Type B pancreatic cell (in vitro differentiated cells): ENCODE measurements around the gene DNAJC13. TPM values are rescaled to one million over a fixed set of nuclear protein-coding genes. Genes with fewer than 3 reads are reported as not detected.
A peak's percentile ranks its signal among the peaks of the same experiment; 100 is the strongest.
"Not testable (repeated sequence)": the region's sequence is repeated elsewhere in the genome, so short reads cannot be mapped to it uniquely, and the experiment has no call there.

ENCODE experiments used
- DNase-seq: peaks from one replicate; pipeline ENCODE4 v3.0.0; 2021; ENCODE audit warnings: mixed read lengths; ENCODE audit not compliant: unreplicated experiment; ENCODE audit errors: extremely low spot score
- H3K27ac Mint-ChIP-seq: 2 replicates; pipeline ENCODE4 v1.8.0; 2021; ENCODE audit warnings: mild to moderate bottlenecking, mixed read lengths
- H3K27me3 Mint-ChIP-seq: 2 replicates; pipeline ENCODE4 v1.8.0; 2021; ENCODE audit warnings: mixed read lengths
- H3K36me3 Mint-ChIP-seq: 2 replicates; pipeline ENCODE4 v1.8.0; 2021; ENCODE audit warnings: mixed read lengths
- H3K4me1 Mint-ChIP-seq: one replicate; pipeline ENCODE4 v1.8.0; 2021; ENCODE audit warnings: mixed read lengths; ENCODE audit not compliant: unreplicated experiment
- H3K4me3 Mint-ChIP-seq: 2 replicates; pipeline ENCODE4 v1.8.0; 2021; ENCODE audit warnings: mild to moderate bottlenecking, mixed read lengths
- H3K9me3 Mint-ChIP-seq: 2 replicates; pipeline ENCODE4 v1.8.0; 2021; ENCODE audit warnings: mixed read lengths
- total RNA-seq: library from RNA; stranded (reverse); gene quantifications from 2 replicates; pipeline ENCODE4 v1.2.1, GENCODE V29; 2021; ENCODE audit warnings: low replicate concordance
- TF ChIP-seq, protein P1 (sequence below): fragments of 200-600 bp; sonication (generic); conservative IDR thresholded peaks from 2 replicates; pipeline ENCODE4 v1.5.0; 2021; ENCODE audit warnings: antibody characterized with exemption, mild to moderate bottlenecking

The DNAJC13 gene
- total RNA-seq, 1 donor from 2014 or later: 34.0 TPM

DNA sequence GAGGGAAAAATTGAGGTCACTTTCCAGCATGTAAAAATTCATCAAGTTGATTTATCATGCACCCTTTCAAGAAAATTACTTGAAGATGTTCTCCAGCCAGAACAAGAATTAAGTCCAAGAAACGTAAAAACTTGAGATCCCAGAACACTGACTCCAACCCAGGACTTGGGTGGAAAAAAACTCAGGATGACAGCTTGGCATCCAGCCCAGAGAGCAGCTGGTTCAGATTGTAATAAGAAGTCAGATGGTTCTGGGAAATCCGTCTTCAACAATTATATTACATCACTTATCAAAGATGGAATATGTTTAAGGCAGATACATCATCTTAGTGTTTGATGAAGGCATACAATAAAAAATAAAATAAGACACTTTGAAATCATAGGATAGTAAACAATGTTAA lies 23.0 kb upstream of the DNAJC13 start:
- no peak for DNase-seq
- TF ChIP-seq, protein P1, sequence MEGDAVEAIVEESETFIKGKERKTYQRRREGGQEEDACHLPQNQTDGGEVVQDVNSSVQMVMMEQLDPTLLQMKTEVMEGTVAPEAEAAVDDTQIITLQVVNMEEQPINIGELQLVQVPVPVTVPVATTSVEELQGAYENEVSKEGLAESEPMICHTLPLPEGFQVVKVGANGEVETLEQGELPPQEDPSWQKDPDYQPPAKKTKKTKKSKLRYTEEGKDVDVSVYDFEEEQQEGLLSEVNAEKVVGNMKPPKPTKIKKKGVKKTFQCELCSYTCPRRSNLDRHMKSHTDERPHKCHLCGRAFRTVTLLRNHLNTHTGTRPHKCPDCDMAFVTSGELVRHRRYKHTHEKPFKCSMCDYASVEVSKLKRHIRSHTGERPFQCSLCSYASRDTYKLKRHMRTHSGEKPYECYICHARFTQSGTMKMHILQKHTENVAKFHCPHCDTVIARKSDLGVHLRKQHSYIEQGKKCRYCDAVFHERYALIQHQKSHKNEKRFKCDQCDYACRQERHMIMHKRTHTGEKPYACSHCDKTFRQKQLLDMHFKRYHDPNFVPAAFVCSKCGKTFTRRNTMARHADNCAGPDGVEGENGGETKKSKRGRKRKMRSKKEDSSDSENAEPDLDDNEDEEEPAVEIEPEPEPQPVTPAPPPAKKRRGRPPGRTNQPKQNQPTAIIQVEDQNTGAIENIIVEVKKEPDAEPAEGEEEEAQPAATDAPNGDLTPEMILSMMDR: no peak
- Mint-ChIP-seq H3K9me3 (peaks cover 3% of the 10 kb centered on the region), H3K36me3 (no peaks in the 10 kb centered on the region), H3K27ac (no peak overlapping the region), H3K27me3 (no peaks in the 10 kb centered on the region), H3K4me3 (no peak overlapping the region), H3K4me1 (no peaks in the 10 kb centered on the region)

DNA sequence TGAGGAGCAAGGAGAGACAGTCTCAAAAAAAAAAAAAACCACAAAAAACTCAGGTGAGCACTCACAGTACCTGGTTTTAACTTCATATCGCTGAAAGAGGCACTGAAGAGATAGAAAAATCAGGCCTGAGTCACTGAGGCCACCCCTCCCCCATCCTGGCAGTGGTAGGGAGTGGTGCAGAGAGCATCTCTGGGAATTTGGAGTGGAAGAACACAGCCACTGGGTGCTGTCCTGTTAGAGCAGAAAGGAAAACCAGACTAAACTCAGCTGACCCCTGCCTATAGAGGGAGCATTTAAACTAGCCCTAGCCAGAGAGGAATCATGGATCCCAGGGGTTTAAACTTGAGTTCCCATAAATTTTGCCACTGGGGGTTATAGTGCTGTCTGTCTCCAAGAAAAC lies 22.2 kb upstream of the DNAJC13 start:
- Mint-ChIP-seq H3K4me3 (no peak overlapping the region), H3K27me3 (no peaks in the 10 kb centered on the region), H3K36me3 (no peaks in the 10 kb centered on the region), H3K9me3 (peaks cover 3% of the 10 kb centered on the region), H3K4me1 (no peaks in the 10 kb centered on the region), H3K27ac (no peak overlapping the region)
- TF ChIP-seq, protein P1: no peak
- no peak for DNase-seq

DNA sequence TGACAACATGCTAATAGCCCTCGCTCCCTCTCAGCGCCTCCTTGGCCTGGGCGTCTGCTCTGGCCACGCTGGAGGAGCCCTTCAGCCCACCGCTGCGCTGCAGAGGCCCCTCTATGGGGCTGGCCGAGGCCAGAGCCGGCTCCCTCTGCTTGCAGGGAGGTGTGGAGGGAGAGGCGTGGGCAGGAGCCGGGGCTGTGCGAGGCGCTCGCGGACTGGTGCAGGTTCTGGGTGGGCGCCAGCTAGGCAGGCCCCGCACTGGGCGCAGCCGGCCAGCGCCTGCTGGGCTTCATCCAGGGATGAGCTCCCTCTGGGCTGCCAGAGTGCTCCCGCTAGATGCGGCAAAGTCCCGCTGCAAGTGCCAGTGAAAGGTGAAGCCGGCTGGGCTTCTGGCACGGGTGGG lies 21.0 kb upstream of the DNAJC13 start:
- H3K9me3 Mint-ChIP-seq: peaks cover 3% of the 10 kb centered on the region
- H3K27me3 Mint-ChIP-seq: no peaks in the 10 kb centered on the region
- TF ChIP-seq, protein P1: no peak
- no peaks in the 10 kb centered on the region for H3K4me1 Mint-ChIP-seq
- H3K4me3 Mint-ChIP-seq: no peak overlapping the region
- DNase-seq: no peak
- no peak overlapping the region for H3K27ac Mint-ChIP-seq
- H3K36me3 Mint-ChIP-seq: no peaks in the 10 kb centered on the region

DNA sequence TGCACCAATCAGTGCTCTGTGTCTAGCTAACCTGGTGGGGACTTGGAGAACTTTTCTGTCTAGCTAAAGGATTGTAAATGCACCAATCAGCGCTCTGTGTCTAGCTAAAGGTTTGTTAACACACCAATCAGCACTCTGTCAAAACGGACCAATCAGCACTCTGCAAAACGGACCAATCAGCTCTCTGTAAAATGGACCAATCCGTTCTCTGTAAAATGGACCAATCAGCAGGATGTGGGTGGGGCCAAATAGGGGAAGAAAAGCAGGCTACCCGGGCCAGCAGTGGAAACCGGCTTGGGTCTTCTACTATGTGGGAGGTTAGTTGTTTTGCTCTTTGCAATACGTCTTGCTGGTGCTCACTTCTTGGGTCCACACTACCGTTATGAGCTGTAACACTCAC lies 20.5 kb upstream of the DNAJC13 start:
- H3K9me3 Mint-ChIP-seq, H3K4me1 Mint-ChIP-seq, H3K27ac Mint-ChIP-seq, H3K36me3 Mint-ChIP-seq, DNase-seq, H3K4me3 Mint-ChIP-seq, H3K27me3 Mint-ChIP-seq: not testable (repeated sequence)

DNA sequence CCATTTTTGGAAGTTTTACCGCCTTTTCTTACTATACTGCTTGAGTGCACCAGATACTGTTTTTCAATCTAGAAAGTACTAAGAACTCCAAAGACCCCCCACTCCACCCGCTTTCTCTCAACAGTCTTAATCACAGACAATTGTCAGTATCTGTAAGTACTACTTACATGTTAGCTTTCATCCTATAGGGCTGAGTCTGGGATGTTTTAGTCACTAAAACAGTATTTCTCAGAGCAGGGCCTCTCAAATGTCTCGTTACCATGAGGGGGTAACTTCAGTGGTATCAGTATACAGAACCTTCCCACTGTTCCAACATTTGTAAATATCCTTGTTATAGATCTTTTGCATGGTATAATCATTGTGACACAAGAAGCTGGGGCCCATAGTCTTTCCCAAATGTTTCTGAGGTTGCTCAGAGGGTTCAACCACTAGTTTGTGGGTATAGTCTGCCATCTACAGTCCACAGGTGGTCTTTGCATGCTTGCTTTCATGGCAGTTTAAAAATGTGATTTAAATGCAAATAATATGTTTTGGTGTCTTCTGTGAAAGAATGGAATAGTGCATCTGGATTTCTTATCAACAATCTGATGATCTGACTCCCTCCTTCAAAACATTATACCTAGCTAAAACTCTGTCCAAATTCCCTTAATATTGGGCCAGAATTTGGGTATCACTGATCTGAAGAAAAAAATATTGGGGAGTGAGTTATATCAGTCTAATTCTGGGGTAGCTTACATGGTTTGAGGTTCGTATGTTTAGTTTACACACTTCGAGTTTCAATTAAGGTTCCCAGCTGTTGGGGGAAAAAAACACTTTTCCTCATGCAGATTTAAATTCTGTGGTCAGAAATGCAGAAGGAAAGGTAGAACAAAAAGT lies 18.0 kb upstream of the DNAJC13 start:
- H3K36me3 Mint-ChIP-seq: no peaks in the 10 kb centered on the region
- TF ChIP-seq, protein P1: peak; percentile 92
- H3K27ac Mint-ChIP-seq: no peak overlapping the region
- H3K9me3 Mint-ChIP-seq: peaks cover 3% of the 10 kb centered on the region
- no peak overlapping the region for H3K4me3 Mint-ChIP-seq
- no peaks in the 10 kb centered on the region for H3K4me1 Mint-ChIP-seq
- DNase-seq: no peak
- peaks cover 9% of the 10 kb centered on the region for H3K27me3 Mint-ChIP-seq

DNA sequence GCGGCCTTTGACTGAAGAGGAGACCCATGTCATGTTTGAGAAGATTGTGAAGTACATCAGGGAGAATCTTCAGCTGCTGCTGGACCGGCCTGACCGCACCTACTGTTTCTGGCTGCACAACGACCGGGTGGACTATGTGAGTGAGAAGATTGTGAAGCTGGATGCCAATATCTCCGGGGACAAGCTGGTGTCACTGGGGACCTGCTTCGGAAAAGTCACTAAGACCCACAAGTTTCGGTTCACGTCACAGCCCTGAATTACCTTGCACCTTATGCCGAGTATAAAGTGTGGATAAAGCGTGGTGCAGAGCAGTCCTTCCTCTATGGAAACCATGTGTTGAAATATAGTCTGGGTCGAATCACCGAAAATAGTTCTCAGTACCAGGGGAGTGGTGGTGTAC lies 16.0 kb upstream of the DNAJC13 start:
- DNase-seq: no peak
- no peak overlapping the region for H3K27ac Mint-ChIP-seq
- no peaks in the 10 kb centered on the region for H3K36me3 Mint-ChIP-seq
- peaks cover 9% of the 10 kb centered on the region for H3K27me3 Mint-ChIP-seq
- H3K4me1 Mint-ChIP-seq: no peaks in the 10 kb centered on the region
- H3K9me3 Mint-ChIP-seq: no peaks in the 10 kb centered on the region
- H3K4me3 Mint-ChIP-seq: no peak overlapping the region
- TF ChIP-seq, protein P1: no peak
